Measurements from ENCODE around the gene CYS1. TPM values are rescaled to one million over a fixed set of nuclear protein-coding genes. Genes with fewer than 3 reads are reported as not detected.
A peak's percentile ranks its signal among the peaks of the same experiment; 100 is the strongest.

Gene CYS1
- total RNA-seq, 3 donors from 2014 or later = 1.3 to 2.4 (median 1.6) TPM

DNA sequence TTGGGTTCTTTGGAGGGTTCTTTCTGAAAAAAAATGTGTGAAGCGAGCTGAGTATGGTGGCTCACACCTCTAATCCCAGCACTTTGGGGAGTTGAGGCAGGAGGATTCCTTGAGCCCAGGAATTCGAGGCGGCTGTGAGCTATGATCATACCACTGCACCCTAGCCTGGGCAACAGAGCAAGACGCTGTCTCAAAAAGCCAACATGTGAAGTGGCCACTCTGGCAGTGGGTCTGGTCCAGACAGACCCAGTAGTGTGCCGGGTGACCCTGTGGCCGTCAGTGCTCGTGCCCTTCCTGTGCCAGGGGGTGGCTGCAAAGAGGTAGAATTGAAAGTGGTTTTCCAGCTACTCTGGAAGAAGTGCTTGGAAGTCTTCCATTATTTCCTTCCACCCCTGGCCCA is 25.2 kb downstream of the CYS1 start:
- intact Hi-C loops (cut with DNase I; ENCODE audit: low total_unique reads) = no loop called here
- Histone ChIP-seq H3K9me3 (no peaks in the 10 kb centered on the region), H3K27ac (no peak overlapping the region), H3K36me3 (no peaks in the 10 kb centered on the region), H3K27me3 (no peaks in the 10 kb centered on the region), H3K4me3 (no peak overlapping the region), H3K4me1 (no peaks in the 10 kb centered on the region)
- DNase-seq (ENCODE audit: low spot score in 2 of 2) = no peak
- no peak for TF ChIP-seq POLR2A (IDR thresholded peaks at IDR 0.05)
- TF ChIP-seq POLR2AphosphoS5 (IDR thresholded peaks at IDR 0.05) = no peak
- TF ChIP-seq, protein P1, sequence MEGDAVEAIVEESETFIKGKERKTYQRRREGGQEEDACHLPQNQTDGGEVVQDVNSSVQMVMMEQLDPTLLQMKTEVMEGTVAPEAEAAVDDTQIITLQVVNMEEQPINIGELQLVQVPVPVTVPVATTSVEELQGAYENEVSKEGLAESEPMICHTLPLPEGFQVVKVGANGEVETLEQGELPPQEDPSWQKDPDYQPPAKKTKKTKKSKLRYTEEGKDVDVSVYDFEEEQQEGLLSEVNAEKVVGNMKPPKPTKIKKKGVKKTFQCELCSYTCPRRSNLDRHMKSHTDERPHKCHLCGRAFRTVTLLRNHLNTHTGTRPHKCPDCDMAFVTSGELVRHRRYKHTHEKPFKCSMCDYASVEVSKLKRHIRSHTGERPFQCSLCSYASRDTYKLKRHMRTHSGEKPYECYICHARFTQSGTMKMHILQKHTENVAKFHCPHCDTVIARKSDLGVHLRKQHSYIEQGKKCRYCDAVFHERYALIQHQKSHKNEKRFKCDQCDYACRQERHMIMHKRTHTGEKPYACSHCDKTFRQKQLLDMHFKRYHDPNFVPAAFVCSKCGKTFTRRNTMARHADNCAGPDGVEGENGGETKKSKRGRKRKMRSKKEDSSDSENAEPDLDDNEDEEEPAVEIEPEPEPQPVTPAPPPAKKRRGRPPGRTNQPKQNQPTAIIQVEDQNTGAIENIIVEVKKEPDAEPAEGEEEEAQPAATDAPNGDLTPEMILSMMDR (IDR thresholded peaks at IDR 0.05) = no peak

DNA sequence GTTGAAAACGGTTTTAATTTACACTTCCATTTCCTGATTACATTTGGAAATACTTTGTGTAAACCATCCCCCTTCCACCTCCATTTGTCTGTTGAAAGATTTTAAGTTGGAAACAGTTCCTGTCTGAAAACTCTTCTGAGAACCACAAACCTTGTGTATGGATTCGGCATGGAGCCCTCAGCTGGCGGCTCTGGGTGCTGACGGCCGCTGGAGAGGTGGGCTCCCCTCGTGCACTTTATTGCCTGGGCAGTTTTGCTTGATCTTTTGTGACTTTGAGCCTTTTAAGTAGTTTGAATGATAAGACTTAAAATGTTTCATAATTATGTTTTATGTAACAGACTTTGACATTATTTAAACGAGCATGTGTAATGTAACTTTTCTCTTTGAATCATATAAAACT is 25.8 kb downstream of the CYS1 start:
- TF ChIP-seq POLR2AphosphoS5 (IDR thresholded peaks at IDR 0.05) (no peak), POLR2A (IDR thresholded peaks at IDR 0.05) (no peak)
- TF ChIP-seq, protein P1 (IDR thresholded peaks at IDR 0.05) = no peak
- no peak overlapping the region for H3K27ac ChIP-seq
- no peak for DNase-seq (ENCODE audit: low spot score in 2 of 2)
- intact Hi-C loops (cut with DNase I; ENCODE audit: low total_unique reads) = no loop called here
- H3K4me3 ChIP-seq = no peak overlapping the region
- H3K9me3 ChIP-seq = no peaks in the 10 kb centered on the region
- H3K27me3 ChIP-seq = no peaks in the 10 kb centered on the region
- no peaks in the 10 kb centered on the region for H3K4me1 ChIP-seq
- no peaks in the 10 kb centered on the region for H3K36me3 ChIP-seq

DNA sequence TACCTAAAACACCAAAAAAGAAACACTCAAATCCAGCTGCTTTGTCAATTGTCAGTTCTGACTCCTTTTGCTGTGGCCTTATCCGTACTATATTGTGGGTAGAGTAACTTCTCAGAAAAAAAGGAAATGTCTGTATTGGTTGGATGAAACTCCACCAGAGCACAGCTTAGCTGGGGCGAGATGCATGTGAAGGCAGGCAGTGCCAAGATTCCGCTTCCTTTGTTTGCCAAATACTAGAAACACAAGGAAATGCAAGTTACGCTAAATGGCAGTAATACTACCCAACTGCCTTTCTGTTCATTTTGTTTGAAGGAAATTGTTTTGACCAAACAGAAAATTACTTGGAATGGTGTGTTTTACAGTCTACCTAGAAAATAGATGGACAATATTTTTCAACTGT is 26.9 kb downstream of the CYS1 start:
- Histone ChIP-seq H3K27ac (peak overlapping the region in 1 of 2 donors; percentile 37), H3K36me3 (no peaks in the 10 kb centered on the region), H3K4me1 (no peaks in the 10 kb centered on the region), H3K9me3 (no peaks in the 10 kb centered on the region), H3K4me3 (no peak overlapping the region), H3K27me3 (no peaks in the 10 kb centered on the region)
- intact Hi-C loops (cut with DNase I; ENCODE audit: low total_unique reads) = no loop called here
- TF ChIP-seq POLR2AphosphoS5 (IDR thresholded peaks at IDR 0.05) (no peak), POLR2A (IDR thresholded peaks at IDR 0.05) (no peak)
- TF ChIP-seq, protein P1 (IDR thresholded peaks at IDR 0.05) = no peak
- no peak for DNase-seq (ENCODE audit: low spot score in 2 of 2)

DNA sequence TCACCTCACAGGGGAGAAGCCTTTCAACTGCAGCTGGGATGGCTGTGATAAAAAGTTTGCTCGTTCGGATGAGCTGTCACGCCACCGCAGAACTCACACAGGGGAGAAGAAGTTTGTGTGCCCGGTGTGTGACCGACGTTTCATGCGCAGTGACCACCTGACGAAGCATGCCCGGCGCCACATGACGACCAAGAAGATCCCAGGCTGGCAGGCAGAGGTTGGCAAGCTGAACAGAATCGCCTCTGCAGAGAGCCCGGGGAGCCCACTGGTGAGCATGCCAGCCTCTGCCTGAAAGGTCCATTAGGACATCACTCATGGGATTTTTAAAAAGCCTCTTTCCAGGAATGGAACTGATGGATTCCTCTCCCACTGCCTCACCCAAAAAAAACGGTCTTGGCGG is 28.0 kb downstream of the CYS1 start:
- no peaks in the 10 kb centered on the region for H3K36me3 ChIP-seq
- intact Hi-C loops (cut with DNase I; ENCODE audit: low total_unique reads) = no loop called here
- H3K4me1 ChIP-seq = no peaks in the 10 kb centered on the region
- H3K27ac ChIP-seq = no peak overlapping the region
- no peak overlapping the region for H3K4me3 ChIP-seq
- DNase-seq (ENCODE audit: low spot score in 2 of 2) = no peak
- H3K9me3 ChIP-seq = no peaks in the 10 kb centered on the region
- no peaks in the 10 kb centered on the region for H3K27me3 ChIP-seq
- no peak for TF ChIP-seq POLR2A (IDR thresholded peaks at IDR 0.05)
- TF ChIP-seq, protein P1 (IDR thresholded peaks at IDR 0.05) = no peak

DNA sequence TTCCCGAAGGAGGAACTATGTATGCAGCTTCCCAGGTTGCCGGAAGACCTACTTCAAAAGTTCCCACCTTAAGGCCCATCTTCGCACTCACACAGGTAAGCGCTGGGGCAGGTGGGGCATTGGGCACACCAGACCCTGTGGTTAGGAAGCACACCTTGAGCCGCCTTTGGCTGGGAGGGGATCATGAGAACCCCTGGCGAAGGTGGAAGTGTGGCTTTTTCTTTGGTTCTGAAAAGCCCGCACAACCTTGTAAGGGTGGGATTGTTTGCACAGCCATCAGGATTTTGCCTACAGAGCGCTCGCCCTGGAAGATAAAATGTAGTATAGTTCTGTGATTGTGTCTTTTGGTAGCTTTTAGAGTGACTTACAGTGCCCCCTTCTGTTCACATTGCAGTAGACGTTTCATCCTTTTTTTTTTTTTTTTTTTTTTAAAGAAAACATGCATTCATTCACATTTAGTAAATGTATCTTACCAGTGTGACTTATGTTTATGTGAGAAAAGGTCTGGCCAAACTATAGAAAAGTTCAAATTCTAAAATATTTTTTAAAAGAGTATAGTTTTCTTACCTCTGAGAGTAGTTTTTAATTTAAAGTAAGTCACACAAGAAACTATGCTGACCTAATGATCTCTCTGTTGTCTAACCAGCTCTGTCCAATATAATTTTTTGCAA is 31.6 kb downstream of the CYS1 start:
- intact Hi-C loops (cut with DNase I; ENCODE audit: low total_unique reads) = loop anchor here (10.0 kb wide), 2 partner anchors 244 to 494 kb away; partner anchors contain the start of gene ADAM17
- no peak for TF ChIP-seq POLR2A (IDR thresholded peaks at IDR 0.05)
- TF ChIP-seq POLR2AphosphoS5 (IDR thresholded peaks at IDR 0.05) = no peak
- TF ChIP-seq, protein P1 (IDR thresholded peaks at IDR 0.05) = peak in 2 of 3 donors; percentile 50 to 69
- DNase-seq (ENCODE audit: low spot score in 2 of 2) = no peak
- Histone ChIP-seq H3K9me3 (no peaks in the 10 kb centered on the region), H3K4me1 (no peaks in the 10 kb centered on the region), H3K27ac (peak overlapping the region in 1 of 2 donors; percentile 16), H3K27me3 (no peaks in the 10 kb centered on the region), H3K36me3 (no peaks in the 10 kb centered on the region), H3K4me3 (no peak overlapping the region)

Data from breast epithelium (tissue), 4 donors.